Measurements from ENCODE around the gene ZNF746. TPM values are rescaled to one million over a fixed set of nuclear protein-coding genes. Genes with fewer than 3 reads are reported as not detected.
"Not testable (repeated sequence)": the region's sequence is repeated elsewhere in the genome, so short reads cannot be mapped to it uniquely, and the experiment has no call there.

Gene ZNF746
- total RNA-seq, 1 experiment from 2014 or later: 22.2 TPM

DNA sequence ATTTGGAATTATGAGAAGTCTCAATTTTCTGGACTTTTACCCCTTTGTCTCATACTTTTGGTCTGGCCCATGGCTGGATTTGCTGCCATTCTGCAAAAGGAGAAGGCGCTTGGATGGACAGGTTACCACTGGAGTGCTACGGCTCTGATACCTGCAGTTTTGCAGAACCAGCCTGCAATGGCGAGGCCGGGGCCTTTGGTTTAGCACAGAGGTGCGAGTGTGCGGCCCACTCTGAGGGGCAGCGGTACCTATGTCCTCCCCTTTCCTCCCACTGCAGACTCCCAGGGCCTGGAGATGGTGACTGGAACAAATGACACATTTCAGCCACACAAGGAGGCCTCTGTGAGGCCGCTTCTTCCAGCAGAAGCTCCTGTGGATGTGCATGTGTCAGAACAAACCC, 48.6 kb downstream of the ZNF746 start:
- Histone ChIP-seq H3K4me1 (ENCODE audit: control insufficient read depth, insufficient read depth, low read length) (no peaks in the 10 kb centered on the region), H3K4me3 (ENCODE audit: low read depth in 2 of 2, low read length in 2 of 2) (no peak overlapping the region), H3K27ac (ENCODE audit: low read length) (no peak overlapping the region), H3K27me3 (ENCODE audit: control insufficient read depth, insufficient read depth, low read length) (no peaks in the 10 kb centered on the region), H3K9me3 (ENCODE audit: control insufficient read depth, insufficient read depth, low read depth, low read length) (no peaks in the 10 kb centered on the region), H3K36me3 (ENCODE audit: control insufficient read depth, insufficient read depth, low read length) (peaks cover 7% of the 10 kb centered on the region)
- no TSS peak for BruUV-seq (replicated peaks)
- no peak for DNase-seq (ENCODE audit: low read depth, low spot score)
- ATAC-seq: no peak
- CTCF ChIA-PET: no interaction called here
- intact Hi-C loops (cut with micrococcal nuclease; ENCODE audit: unreplicated experiment) (no loop called here), in situ Hi-C loops (cut with HindIII; ENCODE audit: low pct_unique_long_range_greater_than_20kb, low sequenced_read_pairs) (no loop called here)
- POLR2A ChIA-PET: no interaction called here
- TF ChIP-seq, protein P1, sequence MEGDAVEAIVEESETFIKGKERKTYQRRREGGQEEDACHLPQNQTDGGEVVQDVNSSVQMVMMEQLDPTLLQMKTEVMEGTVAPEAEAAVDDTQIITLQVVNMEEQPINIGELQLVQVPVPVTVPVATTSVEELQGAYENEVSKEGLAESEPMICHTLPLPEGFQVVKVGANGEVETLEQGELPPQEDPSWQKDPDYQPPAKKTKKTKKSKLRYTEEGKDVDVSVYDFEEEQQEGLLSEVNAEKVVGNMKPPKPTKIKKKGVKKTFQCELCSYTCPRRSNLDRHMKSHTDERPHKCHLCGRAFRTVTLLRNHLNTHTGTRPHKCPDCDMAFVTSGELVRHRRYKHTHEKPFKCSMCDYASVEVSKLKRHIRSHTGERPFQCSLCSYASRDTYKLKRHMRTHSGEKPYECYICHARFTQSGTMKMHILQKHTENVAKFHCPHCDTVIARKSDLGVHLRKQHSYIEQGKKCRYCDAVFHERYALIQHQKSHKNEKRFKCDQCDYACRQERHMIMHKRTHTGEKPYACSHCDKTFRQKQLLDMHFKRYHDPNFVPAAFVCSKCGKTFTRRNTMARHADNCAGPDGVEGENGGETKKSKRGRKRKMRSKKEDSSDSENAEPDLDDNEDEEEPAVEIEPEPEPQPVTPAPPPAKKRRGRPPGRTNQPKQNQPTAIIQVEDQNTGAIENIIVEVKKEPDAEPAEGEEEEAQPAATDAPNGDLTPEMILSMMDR (IDR thresholded peaks at IDR 0.05): no peak
- TF ChIP-seq POLR2AphosphoS5 (IDR thresholded peaks at IDR 0.05; ENCODE audit: low read depth, low read length) (no peak), TCF7L2 (IDR thresholded peaks at IDR 0.05; ENCODE audit: low read depth, low read length) (no peak), SIN3A (IDR thresholded peaks at IDR 0.05; ENCODE audit: borderline replicate concordance, insufficient read depth, low read depth, low read length) (no peak)
- TF ChIP-seq, protein P2, sequence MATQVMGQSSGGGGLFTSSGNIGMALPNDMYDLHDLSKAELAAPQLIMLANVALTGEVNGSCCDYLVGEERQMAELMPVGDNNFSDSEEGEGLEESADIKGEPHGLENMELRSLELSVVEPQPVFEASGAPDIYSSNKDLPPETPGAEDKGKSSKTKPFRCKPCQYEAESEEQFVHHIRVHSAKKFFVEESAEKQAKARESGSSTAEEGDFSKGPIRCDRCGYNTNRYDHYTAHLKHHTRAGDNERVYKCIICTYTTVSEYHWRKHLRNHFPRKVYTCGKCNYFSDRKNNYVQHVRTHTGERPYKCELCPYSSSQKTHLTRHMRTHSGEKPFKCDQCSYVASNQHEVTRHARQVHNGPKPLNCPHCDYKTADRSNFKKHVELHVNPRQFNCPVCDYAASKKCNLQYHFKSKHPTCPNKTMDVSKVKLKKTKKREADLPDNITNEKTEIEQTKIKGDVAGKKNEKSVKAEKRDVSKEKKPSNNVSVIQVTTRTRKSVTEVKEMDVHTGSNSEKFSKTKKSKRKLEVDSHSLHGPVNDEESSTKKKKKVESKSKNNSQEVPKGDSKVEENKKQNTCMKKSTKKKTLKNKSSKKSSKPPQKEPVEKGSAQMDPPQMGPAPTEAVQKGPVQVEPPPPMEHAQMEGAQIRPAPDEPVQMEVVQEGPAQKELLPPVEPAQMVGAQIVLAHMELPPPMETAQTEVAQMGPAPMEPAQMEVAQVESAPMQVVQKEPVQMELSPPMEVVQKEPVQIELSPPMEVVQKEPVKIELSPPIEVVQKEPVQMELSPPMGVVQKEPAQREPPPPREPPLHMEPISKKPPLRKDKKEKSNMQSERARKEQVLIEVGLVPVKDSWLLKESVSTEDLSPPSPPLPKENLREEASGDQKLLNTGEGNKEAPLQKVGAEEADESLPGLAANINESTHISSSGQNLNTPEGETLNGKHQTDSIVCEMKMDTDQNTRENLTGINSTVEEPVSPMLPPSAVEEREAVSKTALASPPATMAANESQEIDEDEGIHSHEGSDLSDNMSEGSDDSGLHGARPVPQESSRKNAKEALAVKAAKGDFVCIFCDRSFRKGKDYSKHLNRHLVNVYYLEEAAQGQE (IDR thresholded peaks at IDR 0.05; ENCODE audit: insufficient read depth in 1 of 2, low read depth in 2 of 2, low read length in 1 of 2): no peak

DNA sequence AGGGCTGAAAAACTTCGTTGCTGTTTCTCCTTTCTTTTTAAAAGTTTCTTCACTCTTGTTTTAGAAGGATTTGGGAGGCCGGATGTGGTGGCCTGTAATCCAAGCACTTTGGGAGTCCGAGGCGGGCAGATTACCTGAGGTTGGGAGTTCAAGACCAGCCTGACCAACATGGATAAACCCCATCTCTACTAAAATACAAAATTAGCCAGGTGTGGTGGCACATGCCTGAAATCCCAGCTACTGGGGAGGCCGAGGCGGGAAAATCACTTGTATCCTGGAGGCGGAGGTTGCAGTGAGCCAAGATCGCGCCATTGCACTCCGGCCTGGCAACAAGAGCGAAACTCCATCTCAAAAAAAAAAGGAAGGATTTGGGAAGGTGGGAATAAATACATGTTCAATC, 51.6 kb downstream of the ZNF746 start:
- CTCF ChIA-PET; DNase-seq (ENCODE audit: low read depth, low spot score); POLR2A ChIA-PET; H3K4me1 ChIP-seq (ENCODE audit: control insufficient read depth, insufficient read depth, low read length); BruUV-seq (replicated peaks); H3K27me3 ChIP-seq (ENCODE audit: control insufficient read depth, insufficient read depth, low read length); intact Hi-C loops (cut with micrococcal nuclease; ENCODE audit: unreplicated experiment); H3K27ac ChIP-seq (ENCODE audit: low read length); H3K4me3 ChIP-seq (ENCODE audit: low read depth in 2 of 2, low read length in 2 of 2); H3K9me3 ChIP-seq (ENCODE audit: control insufficient read depth, insufficient read depth, low read depth, low read length); in situ Hi-C loops (cut with HindIII; ENCODE audit: low pct_unique_long_range_greater_than_20kb, low sequenced_read_pairs); ATAC-seq; H3K36me3 ChIP-seq (ENCODE audit: control insufficient read depth, insufficient read depth, low read length): not testable (repeated sequence)

DNA sequence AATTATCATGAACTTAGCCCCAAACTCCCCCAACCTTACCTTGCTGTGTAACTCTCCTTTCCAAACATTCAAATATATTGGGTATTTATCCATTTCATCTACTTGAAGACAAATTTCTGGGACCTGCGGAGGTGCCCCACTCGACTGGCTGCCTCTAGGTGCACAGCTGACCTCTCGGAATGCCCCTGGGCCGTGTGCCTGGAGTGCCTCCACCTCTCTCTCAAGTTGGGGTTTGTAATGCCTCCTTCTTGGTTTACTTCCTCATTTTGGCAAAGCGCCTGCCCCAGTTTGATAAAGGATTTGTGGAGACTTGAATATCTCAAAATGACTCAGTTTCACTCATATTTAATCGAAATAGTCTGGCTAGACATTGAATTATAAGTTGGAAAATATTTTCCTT, 53.3 kb downstream of the ZNF746 start:
- intact Hi-C loops (cut with micrococcal nuclease; ENCODE audit: unreplicated experiment): no loop called here
- ChIA-PET CTCF (no interaction called here), POLR2A (no interaction called here)
- Histone ChIP-seq H3K4me3 (ENCODE audit: low read depth in 2 of 2, low read length in 2 of 2) (no peak overlapping the region), H3K27me3 (ENCODE audit: control insufficient read depth, insufficient read depth, low read length) (no peaks in the 10 kb centered on the region), H3K36me3 (ENCODE audit: control insufficient read depth, insufficient read depth, low read length) (0 out of 2 replicates have a peak, but pooled peaks cover 2% of the 10 kb centered on the region), H3K9me3 (ENCODE audit: control insufficient read depth, insufficient read depth, low read depth, low read length) (no peaks in the 10 kb centered on the region), H3K4me1 (ENCODE audit: control insufficient read depth, insufficient read depth, low read length) (no peaks in the 10 kb centered on the region), H3K27ac (ENCODE audit: low read length) (no peak overlapping the region)
- BruUV-seq (replicated peaks): no TSS peak
- in situ Hi-C loops (cut with HindIII; ENCODE audit: low pct_unique_long_range_greater_than_20kb, low sequenced_read_pairs): no loop called here
- TF ChIP-seq POLR2AphosphoS5 (IDR thresholded peaks at IDR 0.05; ENCODE audit: low read depth, low read length): no peak
- TF ChIP-seq, protein P1 (IDR thresholded peaks at IDR 0.05): no peak
- no peak for TF ChIP-seq TCF7L2 (IDR thresholded peaks at IDR 0.05; ENCODE audit: low read depth, low read length)
- TF ChIP-seq, protein P2 (IDR thresholded peaks at IDR 0.05; ENCODE audit: insufficient read depth in 1 of 2, low read depth in 2 of 2, low read length in 1 of 2): no peak
- TF ChIP-seq SIN3A (IDR thresholded peaks at IDR 0.05; ENCODE audit: borderline replicate concordance, insufficient read depth, low read depth, low read length): no peak
- DNase-seq (ENCODE audit: low read depth, low spot score): no peak
- no peak for ATAC-seq
